ENCODE data around the gene PAPOLG.

PAPOLG gene

GRCh38 chr2:60756097-60757087 lies at the start of gene PAPOLG:
Gene PAPOLG (plus strand): TSS chr2:60756268. CDS start chr2:60756479, 211 bp downstream.
- peak; percentile 91 for DNase-seq (ENCODE audit: low spot score)

DNA sequence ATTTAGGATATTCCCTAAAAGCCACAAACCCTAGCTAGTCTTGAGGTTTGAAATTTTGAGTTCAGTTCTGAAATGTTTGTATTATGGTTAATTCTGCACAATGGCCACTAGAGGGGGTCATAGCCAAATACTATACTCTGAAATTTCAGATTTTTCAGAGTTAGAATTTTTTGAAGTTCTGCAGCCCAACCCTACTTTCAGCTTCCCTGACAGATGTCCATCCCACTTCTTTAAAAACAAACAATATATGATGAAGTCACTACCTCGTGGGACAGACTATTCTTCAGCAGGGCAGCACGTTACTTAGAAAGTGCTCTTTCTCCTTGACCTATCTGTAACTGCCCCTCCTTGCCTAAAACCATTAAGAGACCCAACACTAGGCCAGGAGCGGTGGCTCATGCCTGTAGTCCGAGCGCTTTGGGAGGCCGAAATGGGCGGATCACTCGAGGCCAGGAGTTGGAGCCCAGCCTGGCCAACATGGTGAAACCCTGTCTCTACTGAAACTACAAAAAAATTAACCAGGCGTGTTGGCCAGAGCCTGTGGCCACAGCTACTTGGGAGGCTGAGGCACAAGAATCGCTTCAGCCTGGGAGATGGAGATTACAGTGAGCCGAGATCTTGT lies 48.2 kb upstream of the PAPOLG start:
- peak; percentile 50 for DNase-seq (ENCODE audit: low spot score)

GRCh38 chr2:60708630-60709320 lies 47.3 kb upstream of the PAPOLG start:
- no peak for DNase-seq (ENCODE audit: low spot score)

GRCh38 chr2:60710707-60711106 lies 45.4 kb upstream of the PAPOLG start:
- DNase-seq (ENCODE audit: low spot score): no peak

DNA sequence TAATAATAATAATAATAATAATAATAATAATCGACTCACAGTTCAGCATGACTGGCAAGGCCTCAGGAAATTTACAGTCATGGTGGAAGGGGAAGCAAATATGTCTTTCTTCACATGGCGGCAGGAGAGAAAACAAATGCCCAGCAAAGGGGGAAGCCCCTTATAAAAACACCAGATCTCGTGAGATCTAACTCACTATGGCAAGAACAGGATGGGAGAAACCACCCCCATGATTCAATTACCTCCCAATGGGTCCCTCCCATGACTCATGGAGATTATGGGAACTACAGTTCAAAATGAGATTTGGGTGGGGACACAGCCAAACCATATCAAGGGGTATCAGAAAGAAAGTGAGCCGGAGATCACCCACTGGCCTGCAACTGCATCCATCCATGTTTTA lies 40.5 kb upstream of the PAPOLG start:
- DNase-seq (ENCODE audit: low spot score): no peak

DNA sequence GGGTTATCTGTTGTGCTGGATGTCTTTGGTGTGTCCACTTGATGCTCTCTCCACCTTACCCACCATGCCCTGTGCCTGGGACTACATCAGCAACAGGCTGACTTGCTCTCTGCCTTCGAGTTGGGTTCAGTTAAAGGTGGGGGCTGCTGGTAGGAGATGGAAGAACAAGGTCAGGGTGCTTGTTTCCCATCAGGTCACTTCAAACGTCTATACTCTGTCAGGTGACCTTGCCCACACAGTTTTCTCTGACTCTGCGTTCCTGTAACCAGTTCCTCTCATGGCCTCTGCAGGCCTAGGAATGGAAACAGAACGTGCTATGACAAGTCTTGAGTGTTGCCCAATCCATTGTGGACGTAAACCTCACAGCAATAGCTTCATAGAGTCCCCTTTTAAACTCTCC lies 38.4 kb upstream of the PAPOLG start:
- no peak for DNase-seq (ENCODE audit: low spot score)

GRCh38 chr2:60719331-60719730 lies 36.7 kb upstream of the PAPOLG start:
- no peak for DNase-seq (ENCODE audit: low spot score)

GRCh38 chr2:60725466-60725865 lies 30.6 kb upstream of the PAPOLG start:
- DNase-seq (ENCODE audit: low spot score): no peak

- no peak for DNase-seq (ENCODE audit: low spot score)
These were observed 27.2 kb upstream of the PAPOLG start for GRCh38 chr2:60728855-60729254.

GRCh38 chr2:60735496-60736250 lies 20.4 kb upstream of the PAPOLG start:
- DNase-seq (ENCODE audit: low spot score): no peak

GRCh38 chr2:60738679-60739078 lies 17.4 kb upstream of the PAPOLG start:
- no peak for DNase-seq (ENCODE audit: low spot score)

DNA sequence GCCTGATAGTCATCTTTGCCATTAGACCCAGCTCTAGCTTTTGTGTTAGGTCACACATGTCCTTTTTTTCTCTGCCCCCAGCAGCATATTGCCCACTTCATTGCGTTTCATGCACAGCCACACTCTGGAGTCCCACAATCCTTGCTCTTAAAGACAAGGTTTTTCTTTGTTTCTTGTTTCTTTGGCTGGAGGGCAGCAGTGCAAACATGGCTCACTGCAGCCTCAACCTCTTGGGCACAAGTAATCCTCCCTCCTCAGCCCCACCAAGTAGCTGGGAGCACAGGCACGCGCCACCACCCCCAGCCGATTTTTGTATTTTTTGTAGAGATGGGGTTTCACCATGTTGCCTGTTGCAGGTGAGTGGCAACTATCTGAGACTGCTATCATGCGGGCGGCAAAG lies 16.9 kb upstream of the PAPOLG start:
- no peak for DNase-seq (ENCODE audit: low spot score)

DNA sequence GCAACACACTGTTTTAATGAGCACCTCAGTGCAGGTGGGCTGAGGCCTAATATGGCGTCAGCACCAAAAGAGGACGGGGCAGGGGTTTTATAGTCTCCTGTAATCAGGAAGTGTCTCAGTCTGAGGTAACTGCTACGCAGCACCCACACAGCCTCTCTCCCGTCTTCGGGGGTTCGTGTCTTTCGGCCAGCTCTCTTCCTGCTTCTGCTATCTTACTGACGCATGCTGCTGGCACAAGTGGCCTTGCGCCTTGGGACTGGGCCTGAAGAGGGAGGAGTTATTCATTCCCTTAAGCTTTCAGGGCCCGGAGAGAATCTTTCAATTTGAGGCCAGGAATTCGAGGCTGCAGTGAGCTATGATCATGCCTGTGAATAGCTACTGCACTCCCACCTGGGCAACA lies 14.5 kb upstream of the PAPOLG start:
- DNase-seq (ENCODE audit: low spot score): no peak

DNA sequence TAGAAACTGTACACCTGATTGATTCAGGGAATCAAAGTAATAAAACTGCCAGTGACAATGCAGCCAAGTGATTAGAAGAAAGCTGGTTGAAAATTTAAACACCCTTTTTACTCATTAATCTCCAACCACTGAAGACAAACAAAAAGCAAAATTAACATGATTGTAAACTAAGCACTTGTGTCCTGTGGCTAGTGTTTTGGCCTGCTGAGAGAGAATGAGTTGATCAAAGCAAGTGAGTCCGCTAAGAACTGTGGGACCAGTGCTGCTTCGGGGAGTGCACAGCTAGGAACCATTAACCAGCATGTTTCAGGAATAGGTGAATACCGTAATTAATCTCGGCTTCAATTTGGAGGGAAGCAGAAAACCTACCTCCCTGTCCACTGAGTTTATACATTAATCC lies 13.6 kb upstream of the PAPOLG start:
- DNase-seq (ENCODE audit: low spot score): no peak

DNA sequence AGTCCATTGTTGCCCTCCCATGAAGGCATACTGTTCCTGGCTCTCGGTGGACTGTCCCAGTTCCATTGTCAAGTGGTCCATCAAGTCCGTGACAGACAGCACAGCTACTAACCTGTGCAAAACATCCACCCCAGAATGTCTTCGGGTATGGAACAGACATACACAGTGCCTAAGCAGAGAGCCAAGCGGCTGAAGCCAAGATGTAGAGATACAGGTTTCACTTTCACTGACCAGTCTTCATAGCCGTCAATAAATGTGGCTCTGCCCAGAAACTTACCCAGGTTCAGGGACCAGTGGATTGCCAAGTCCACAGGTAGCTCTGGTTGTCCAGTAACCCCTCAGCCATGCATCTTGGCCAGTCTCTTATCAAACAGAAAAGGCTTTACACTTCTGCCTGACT lies 10.7 kb upstream of the PAPOLG start:
- no peak for DNase-seq (ENCODE audit: low spot score)

DNA sequence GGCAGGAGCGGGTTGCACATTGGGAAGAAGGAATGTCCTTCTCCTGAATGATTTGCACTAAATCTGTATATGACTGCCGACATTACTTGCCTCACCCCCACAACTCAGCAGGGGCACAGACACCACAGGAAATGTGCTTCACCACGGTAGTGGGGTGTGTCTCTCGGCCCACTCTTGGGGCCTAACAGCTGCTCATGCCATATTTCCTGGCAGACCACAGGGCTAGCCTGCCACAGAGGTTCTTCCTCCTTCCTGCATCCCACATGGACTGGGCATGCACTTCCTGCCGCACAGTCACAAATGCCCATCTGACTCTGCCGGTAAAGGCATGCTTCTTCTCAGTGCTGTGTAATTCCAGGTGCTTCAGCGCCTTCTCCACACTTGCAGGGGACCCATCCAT lies 10.3 kb upstream of the PAPOLG start:
- DNase-seq (ENCODE audit: low spot score): no peak

- DNase-seq (ENCODE audit: low spot score): no peak
These were observed 9.8 kb upstream of the PAPOLG start for GRCh38 chr2:60746318-60746717.

DNA sequence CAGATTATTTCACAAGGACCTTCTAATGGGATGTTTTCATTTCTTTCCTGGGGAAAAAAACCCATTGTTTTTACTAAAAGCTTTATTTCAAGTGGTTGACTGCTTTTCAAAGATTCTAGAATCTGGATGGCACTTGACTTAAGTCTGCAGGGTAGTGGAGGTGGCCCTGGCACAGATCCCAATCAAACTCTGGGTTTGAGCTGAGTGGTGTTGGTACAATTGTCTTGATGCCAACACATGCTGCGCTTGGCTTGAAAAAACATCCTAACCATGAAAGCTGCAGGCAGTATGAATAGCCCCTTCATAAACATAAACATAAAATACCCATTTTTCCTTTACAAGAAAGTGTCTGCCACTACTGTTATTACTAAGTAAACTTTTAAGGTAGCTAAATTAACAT lies 3.6 kb downstream of the PAPOLG start:
- no peak for DNase-seq (ENCODE audit: low spot score)

DNA sequence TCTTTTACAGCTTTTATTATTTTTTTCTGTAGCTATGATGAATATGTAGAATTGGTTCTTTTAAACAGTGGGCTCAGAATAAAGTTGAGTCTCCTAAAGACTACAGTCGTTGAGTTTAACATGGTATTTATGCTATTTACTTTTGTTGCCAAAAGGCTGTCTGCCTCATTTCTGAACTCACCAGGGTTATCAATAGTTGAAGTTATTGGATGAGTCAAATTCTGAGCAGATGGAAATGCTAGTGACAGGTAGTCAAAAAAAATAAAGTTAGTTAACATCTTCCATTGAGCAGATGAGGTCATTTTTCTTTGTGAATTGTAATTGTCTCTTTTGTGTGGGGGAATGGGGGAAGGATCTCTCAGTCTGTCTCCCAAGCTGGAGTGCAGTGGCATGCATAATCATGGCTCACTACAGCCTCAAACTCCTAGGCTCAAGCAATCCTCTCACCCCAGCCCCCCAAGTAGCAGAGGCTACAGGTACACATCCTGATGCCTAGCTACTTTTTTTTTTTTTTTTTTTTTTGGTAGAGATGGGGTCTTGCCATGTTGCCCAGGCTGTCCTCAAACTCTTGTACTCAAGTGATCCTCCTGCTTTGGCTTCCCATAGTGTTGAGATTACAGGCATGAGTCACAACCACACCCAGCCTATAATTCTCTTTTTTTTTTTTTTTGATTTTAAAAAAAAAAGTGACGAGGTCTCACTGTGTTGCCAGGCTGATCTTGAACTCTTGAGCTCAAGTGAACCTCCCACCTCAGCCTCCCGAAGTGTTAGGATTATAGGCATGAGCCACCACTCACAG lies 8.9 kb downstream of the PAPOLG start:
- DNase-seq (ENCODE audit: low spot score): no peak

DNA sequence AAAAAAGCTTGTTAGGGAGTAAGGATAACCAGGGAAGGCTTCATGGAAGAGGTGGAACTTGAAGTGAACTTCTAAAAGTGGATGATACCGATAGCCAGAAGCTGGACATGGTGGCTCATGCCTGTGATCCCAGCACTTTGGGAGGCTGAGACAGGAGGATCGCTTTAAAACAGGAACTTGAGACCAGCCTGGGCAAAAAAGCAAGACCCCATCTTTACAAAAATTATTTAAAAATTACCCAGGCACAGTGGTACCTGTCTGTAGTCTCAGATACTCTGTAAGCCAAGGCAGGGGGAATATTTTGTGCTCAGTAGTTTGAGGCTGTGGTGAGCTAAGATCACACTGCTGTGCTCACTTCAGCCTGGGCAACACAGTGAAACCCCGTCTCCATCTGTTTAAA lies 10.2 kb downstream of the PAPOLG start:
- DNase-seq (ENCODE audit: low spot score): no peak

DNA sequence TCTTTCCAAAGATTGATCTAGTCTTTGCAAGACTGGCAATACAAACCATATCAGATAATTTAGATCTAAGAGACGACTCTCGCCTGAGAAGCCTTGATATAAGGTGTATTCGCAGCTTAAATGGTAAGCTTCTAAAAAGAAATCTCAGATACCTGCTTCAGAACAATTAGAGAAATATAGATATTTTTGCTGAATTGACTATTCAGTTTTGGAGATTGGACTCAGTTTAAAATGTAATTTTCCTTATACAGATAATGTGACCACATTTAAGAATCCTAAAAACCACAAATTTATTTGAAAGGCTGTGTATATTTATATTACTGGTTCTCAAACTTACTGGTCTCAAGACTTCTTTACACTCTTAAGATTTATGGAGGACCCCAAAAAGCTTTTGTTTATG lies 15.4 kb downstream of the PAPOLG start:
- DNase-seq (ENCODE audit: low spot score): no peak
